Measurements from ENCODE around the gene HOMER1.

Gene HOMER1

DNA sequence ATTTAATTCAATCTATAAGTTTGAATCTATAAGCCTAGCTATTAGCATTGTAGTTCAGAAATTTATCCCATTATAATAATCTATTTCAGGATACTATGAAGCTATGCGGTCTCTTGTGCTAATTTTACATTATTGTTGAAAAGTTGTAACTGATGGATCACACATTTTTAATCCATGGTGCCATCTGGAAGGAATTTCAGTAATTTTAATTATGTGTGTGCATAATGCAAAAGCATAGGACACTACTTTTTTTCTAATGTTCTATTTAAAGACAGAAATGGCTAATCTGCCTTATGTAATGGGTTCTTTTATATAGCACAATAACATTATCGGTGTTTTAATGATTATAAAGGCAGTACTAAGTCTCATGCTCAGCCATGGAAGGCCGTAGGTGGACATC lies 90.6 kb downstream of the HOMER1 start:
- Histone ChIP-seq H3K27me3 (ENCODE audit: low read length) (no peaks in the 10 kb centered on the region), H3F3A (ENCODE audit: insufficient read depth) (no peaks in the 10 kb centered on the region), H3K4me2 (ENCODE audit: low read depth, low read length, poor library complexity, severe bottlenecking) (no peak overlapping the region), H3K9me2 (replicated peaks; ENCODE audit: insufficient read depth, low read length) (no peaks in the 10 kb centered on the region), H3K27ac (ENCODE audit: low read depth, low read length) (no peak overlapping the region), H3K4me3 (ENCODE audit: insufficient read depth, low read length, poor library complexity, severe bottlenecking) (no peak overlapping the region), H3K9ac (ENCODE audit: low read length) (no peak overlapping the region), H3K79me2 (ENCODE audit: insufficient read depth, low read length) (no peaks in the 10 kb centered on the region), H4K20me1 (ENCODE audit: low read depth, low read length) (no peaks in the 10 kb centered on the region; the same call in 1 of the 2 replicates), H3K9me3 (ENCODE audit: insufficient read depth, low read length) (no peaks in the 10 kb centered on the region), H2AFZ (ENCODE audit: low read depth, low read length, severe bottlenecking) (no peak overlapping the region), H3K36me3 (ENCODE audit: low read length) (no peaks in the 10 kb centered on the region)
- TF ChIP-seq, protein P1, sequence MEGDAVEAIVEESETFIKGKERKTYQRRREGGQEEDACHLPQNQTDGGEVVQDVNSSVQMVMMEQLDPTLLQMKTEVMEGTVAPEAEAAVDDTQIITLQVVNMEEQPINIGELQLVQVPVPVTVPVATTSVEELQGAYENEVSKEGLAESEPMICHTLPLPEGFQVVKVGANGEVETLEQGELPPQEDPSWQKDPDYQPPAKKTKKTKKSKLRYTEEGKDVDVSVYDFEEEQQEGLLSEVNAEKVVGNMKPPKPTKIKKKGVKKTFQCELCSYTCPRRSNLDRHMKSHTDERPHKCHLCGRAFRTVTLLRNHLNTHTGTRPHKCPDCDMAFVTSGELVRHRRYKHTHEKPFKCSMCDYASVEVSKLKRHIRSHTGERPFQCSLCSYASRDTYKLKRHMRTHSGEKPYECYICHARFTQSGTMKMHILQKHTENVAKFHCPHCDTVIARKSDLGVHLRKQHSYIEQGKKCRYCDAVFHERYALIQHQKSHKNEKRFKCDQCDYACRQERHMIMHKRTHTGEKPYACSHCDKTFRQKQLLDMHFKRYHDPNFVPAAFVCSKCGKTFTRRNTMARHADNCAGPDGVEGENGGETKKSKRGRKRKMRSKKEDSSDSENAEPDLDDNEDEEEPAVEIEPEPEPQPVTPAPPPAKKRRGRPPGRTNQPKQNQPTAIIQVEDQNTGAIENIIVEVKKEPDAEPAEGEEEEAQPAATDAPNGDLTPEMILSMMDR (IDR thresholded peaks at IDR 0.05; ENCODE audit: insufficient read depth, low read length, poor library complexity, severe bottlenecking): no peak

DNA sequence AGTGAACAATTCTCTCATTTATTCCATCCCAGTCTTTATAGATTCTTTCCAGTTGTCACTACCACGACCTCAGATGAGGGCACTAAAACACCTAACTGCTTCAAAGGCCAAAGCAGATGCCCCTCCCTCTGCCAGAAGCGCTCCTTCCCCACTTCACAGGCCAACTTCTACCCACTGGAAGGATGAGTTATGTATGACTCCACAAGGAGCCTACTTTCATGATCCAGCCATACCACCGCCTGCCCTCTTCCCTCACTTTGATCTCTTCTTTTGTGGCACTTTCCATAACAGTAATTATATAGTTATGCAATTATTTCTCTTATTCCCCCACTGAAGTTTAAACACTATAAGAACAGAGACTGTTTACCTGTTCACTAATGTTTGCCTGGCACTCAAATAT lies 93.7 kb downstream of the HOMER1 start:
- Histone ChIP-seq H3K4me3 (ENCODE audit: insufficient read depth, low read length, poor library complexity, severe bottlenecking) (no peak overlapping the region), H3K27me3 (ENCODE audit: low read length) (no peaks in the 10 kb centered on the region), H4K20me1 (ENCODE audit: low read depth, low read length) (no peaks in the 10 kb centered on the region; the same call in 1 of the 2 replicates), H3F3A (ENCODE audit: insufficient read depth) (no peaks in the 10 kb centered on the region), H3K9me2 (replicated peaks; ENCODE audit: insufficient read depth, low read length) (no peaks in the 10 kb centered on the region), H3K9me3 (ENCODE audit: insufficient read depth, low read length) (no peaks in the 10 kb centered on the region), H3K4me2 (ENCODE audit: low read depth, low read length, poor library complexity, severe bottlenecking) (no peak overlapping the region), H3K9ac (ENCODE audit: low read length) (no peak overlapping the region), H3K27ac (ENCODE audit: low read depth, low read length) (no peak overlapping the region), H2AFZ (ENCODE audit: low read depth, low read length, severe bottlenecking) (no peak overlapping the region), H3K36me3 (ENCODE audit: low read length) (no peaks in the 10 kb centered on the region), H3K79me2 (ENCODE audit: insufficient read depth, low read length) (no peaks in the 10 kb centered on the region)
- no peak for TF ChIP-seq EZH2phosphoT487 (conservative IDR thresholded peaks at IDR 0.05; ENCODE audit: low read length)
- TF ChIP-seq, protein P1 (IDR thresholded peaks at IDR 0.05; ENCODE audit: insufficient read depth, low read length, poor library complexity, severe bottlenecking): no peak

DNA sequence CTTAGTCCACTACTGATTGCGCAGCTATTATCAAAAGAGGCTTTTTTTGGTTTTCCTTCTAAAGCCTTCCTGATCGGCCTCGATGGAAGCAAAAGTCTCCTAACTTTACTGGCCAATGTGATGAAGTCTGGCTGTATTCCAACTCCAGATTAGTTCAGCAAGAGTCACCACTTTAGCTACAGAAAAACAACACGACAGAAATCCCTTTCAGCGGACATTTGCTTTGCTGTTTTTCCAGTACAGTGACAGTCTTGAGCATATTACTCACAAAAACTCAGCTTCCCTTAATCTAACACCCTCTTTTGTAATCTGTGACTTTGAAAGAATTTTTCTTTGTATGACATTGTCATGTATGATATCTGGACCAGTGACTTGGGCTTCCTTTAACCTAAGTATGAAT lies 95.7 kb downstream of the HOMER1 start:
- Histone ChIP-seq H3K79me2 (ENCODE audit: insufficient read depth, low read length) (no peaks in the 10 kb centered on the region), H3K4me2 (ENCODE audit: low read depth, low read length, poor library complexity, severe bottlenecking) (no peak overlapping the region), H3K4me3 (ENCODE audit: insufficient read depth, low read length, poor library complexity, severe bottlenecking) (no peak overlapping the region), H3K27ac (ENCODE audit: low read depth, low read length) (no peak overlapping the region), H2AFZ (ENCODE audit: low read depth, low read length, severe bottlenecking) (no peak overlapping the region), H3K9me3 (ENCODE audit: insufficient read depth, low read length) (no peaks in the 10 kb centered on the region), H3K36me3 (ENCODE audit: low read length) (no peaks in the 10 kb centered on the region), H4K20me1 (ENCODE audit: low read depth, low read length) (no peaks in the 10 kb centered on the region), H3K9ac (ENCODE audit: low read length) (no peak overlapping the region), H3K9me2 (replicated peaks; ENCODE audit: insufficient read depth, low read length) (no peaks in the 10 kb centered on the region), H3F3A (ENCODE audit: insufficient read depth) (no peaks in the 10 kb centered on the region), H3K27me3 (ENCODE audit: low read length) (no peaks in the 10 kb centered on the region)
- TF ChIP-seq EZH2phosphoT487 (conservative IDR thresholded peaks at IDR 0.05; ENCODE audit: low read length): no peak
- TF ChIP-seq, protein P1 (IDR thresholded peaks at IDR 0.05; ENCODE audit: insufficient read depth, low read length, poor library complexity, severe bottlenecking): no peak

DNA sequence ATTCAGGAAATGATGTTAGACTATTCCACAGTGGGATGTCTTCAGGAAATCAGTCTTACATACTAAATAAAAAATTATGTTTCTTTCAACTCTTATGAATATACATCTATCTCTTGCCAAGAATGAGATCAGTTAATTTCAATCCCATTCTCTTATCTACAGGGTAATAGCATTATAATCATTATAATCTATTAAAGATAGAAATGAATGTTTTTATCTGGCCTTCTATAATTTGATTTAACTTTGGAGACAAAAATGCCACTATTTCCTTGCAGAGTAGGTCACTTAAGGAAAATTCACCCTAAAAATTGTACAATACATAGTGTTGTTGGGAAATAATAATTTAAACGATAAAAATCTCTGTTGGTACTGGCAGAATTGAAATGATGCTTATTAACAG lies 96.4 kb downstream of the HOMER1 start:
- Histone ChIP-seq H3K27ac (ENCODE audit: low read depth, low read length) (no peak overlapping the region), H4K20me1 (ENCODE audit: low read depth, low read length) (no peaks in the 10 kb centered on the region), H2AFZ (ENCODE audit: low read depth, low read length, severe bottlenecking) (no peak overlapping the region), H3K4me2 (ENCODE audit: low read depth, low read length, poor library complexity, severe bottlenecking) (no peak overlapping the region), H3K27me3 (ENCODE audit: low read length) (no peaks in the 10 kb centered on the region), H3K9me3 (ENCODE audit: insufficient read depth, low read length) (no peaks in the 10 kb centered on the region), H3K9ac (ENCODE audit: low read length) (no peak overlapping the region), H3K36me3 (ENCODE audit: low read length) (no peaks in the 10 kb centered on the region), H3K9me2 (replicated peaks; ENCODE audit: insufficient read depth, low read length) (no peaks in the 10 kb centered on the region), H3F3A (ENCODE audit: insufficient read depth) (no peaks in the 10 kb centered on the region), H3K4me3 (ENCODE audit: insufficient read depth, low read length, poor library complexity, severe bottlenecking) (no peak overlapping the region), H3K79me2 (ENCODE audit: insufficient read depth, low read length) (no peaks in the 10 kb centered on the region)
- TF ChIP-seq, protein P1 (IDR thresholded peaks at IDR 0.05; ENCODE audit: insufficient read depth, low read length, poor library complexity, severe bottlenecking): no peak
- TF ChIP-seq EZH2phosphoT487 (conservative IDR thresholded peaks at IDR 0.05; ENCODE audit: low read length): no peak

Measured in SU-DHL-6 (cell line).